ENCODE data around the gene INPP4B. TPM values are rescaled to one million over a fixed set of nuclear protein-coding genes. Genes with fewer than 3 reads are reported as not detected.

INPP4B gene
- total and polyA plus RNA-seq, 7 donors: 1.5 to 16.8 (median 9.5) TPM

- intact Hi-C loops (cut with DNase I): no loop called here
- Histone ChIP-seq H3K27me3 (ENCODE audit: insufficient read depth in 3 of 3, low read length in 2 of 3) (no peaks in the 10 kb centered on the region), H3K4me3 (no peak overlapping the region), H3K9me3 (no peaks in the 10 kb centered on the region), H3K36me3 (ENCODE audit: insufficient read depth in 1 of 2, low read depth in 1 of 2) (peaks cover 0 to 7% of the 10 kb centered on the region in 2 donors), H3K4me1 (no peaks in the 10 kb centered on the region), H3K27ac (no peak overlapping the region)
- WGBS, 3 donors: 75 to 83% (median 76%) methylated on average over 2 of the region's 2 CpGs
- TF ChIP-seq CTCF (IDR thresholded peaks at IDR 0.05): no peak
- DNase-seq: no peak
- no peak for ATAC-seq
Observed at GRCh38 chr4:142160509-142160908, 685.6 kb downstream of the INPP4B start.

- ATAC-seq (no peak), DNase-seq (no peak)
- H3K9me3 ChIP-seq: no peaks in the 10 kb centered on the region
- H3K4me1 ChIP-seq: peaks cover 3% of the 10 kb centered on the region
- intact Hi-C loops (cut with DNase I): no loop called here
- WGBS, 3 donors: 88 to 93% (median 91%) methylated on average over 2 of the region's 2 CpGs
- H3K27ac ChIP-seq: no peak overlapping the region
- H3K36me3 ChIP-seq (ENCODE audit: insufficient read depth in 1 of 2, low read depth in 1 of 2): peaks cover 0 to 7% of the 10 kb centered on the region in 2 donors
- H3K4me3 ChIP-seq: no peak overlapping the region
- no peak for TF ChIP-seq CTCF (IDR thresholded peaks at IDR 0.05)
- H3K27me3 ChIP-seq (ENCODE audit: insufficient read depth in 3 of 3, low read length in 2 of 3): no peaks in the 10 kb centered on the region
Observed at GRCh38 chr4:142158980-142159379, 687.1 kb downstream of the INPP4B start.

- peaks cover 0 to 7% of the 10 kb centered on the region in 2 donors for H3K36me3 ChIP-seq (ENCODE audit: insufficient read depth in 1 of 2, low read depth in 1 of 2)
- peaks cover 3% of the 10 kb centered on the region for H3K4me1 ChIP-seq
- ATAC-seq (no peak), DNase-seq (no peak)
- TF ChIP-seq CTCF (IDR thresholded peaks at IDR 0.05): no peak
- H3K27ac ChIP-seq: no peak overlapping the region
- no peak overlapping the region for H3K4me3 ChIP-seq
- intact Hi-C loops (cut with DNase I): no loop called here
- H3K9me3 ChIP-seq: no peaks in the 10 kb centered on the region
- no peaks in the 10 kb centered on the region for H3K27me3 ChIP-seq (ENCODE audit: insufficient read depth in 3 of 3, low read length in 2 of 3)
Observed at GRCh38 chr4:142156256-142156655, 689.8 kb downstream of the INPP4B start.

- TF ChIP-seq CTCF (IDR thresholded peaks at IDR 0.05): no peak
- no peak overlapping the region for H3K27ac ChIP-seq
- H3K36me3 ChIP-seq (ENCODE audit: insufficient read depth in 1 of 2, low read depth in 1 of 2): peaks cover 0 to 6% of the 10 kb centered on the region in 2 donors
- WGBS, 3 donors: 55 to 65% (median 59%) methylated on average over 2 of the region's 2 CpGs
- no peak overlapping the region for H3K4me3 ChIP-seq
- peaks cover 3% of the 10 kb centered on the region for H3K4me1 ChIP-seq
- DNase-seq (no peak), ATAC-seq (no peak)
- no peaks in the 10 kb centered on the region for H3K27me3 ChIP-seq (ENCODE audit: insufficient read depth in 3 of 3, low read length in 2 of 3)
- intact Hi-C loops (cut with DNase I): no loop called here
- no peaks in the 10 kb centered on the region for H3K9me3 ChIP-seq
Observed at GRCh38 chr4:142155347-142155746, 690.8 kb downstream of the INPP4B start.

GRCh38 chr4:142150483-142150882, 695.6 kb downstream of the INPP4B start:
- no peak overlapping the region for H3K27ac ChIP-seq
- intact Hi-C loops (cut with DNase I): no loop called here
- no peaks in the 10 kb centered on the region for H3K36me3 ChIP-seq (ENCODE audit: insufficient read depth in 1 of 2, low read depth in 1 of 2)
- no peak overlapping the region for H3K4me3 ChIP-seq
- 77 to 85% (median 78%) methylated on average over 3 of the region's 3 CpGs for WGBS, 3 donors
- no peaks in the 10 kb centered on the region for H3K9me3 ChIP-seq
- peaks cover 6% of the 10 kb centered on the region for H3K4me1 ChIP-seq
- DNase-seq (no peak), ATAC-seq (peak; percentile 38 to 79 (median 52))
- no peaks in the 10 kb centered on the region for H3K27me3 ChIP-seq (ENCODE audit: insufficient read depth in 3 of 3, low read length in 2 of 3)
- no peak for TF ChIP-seq CTCF (IDR thresholded peaks at IDR 0.05)

Measured in psoas muscle (tissue), 8 donors.